Activated T-cell treated with anti-CD3 and anti-CD28 coated beads for 1 hour (primary cell): ENCODE measurements around the gene WFDC5.

Experiments
- DNase-seq: peaks from one replicate; pipeline ENCODE4 v3.0.0-alpha.2; 2020; ENCODE audit warnings: low read depth

The WFDC5 gene

DNA sequence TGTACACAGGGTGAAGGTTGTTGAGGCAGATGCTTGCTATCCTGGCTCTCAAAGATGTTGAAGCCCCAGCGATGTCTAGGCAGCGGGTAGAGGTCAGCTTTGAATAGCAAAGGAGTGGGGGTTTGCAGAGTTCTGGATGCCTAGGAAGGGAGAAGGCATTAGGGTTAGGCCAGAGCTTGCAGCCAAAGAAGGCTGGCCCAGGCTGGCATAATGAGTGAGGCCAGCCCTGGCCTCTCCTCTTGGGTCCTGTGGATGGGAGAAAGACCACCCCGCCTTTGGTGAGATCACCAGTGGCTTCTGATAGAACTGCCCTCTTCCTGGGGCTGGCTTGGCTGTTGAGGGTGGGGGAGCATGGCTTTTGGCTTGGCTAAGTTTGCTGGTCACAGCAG lies 406 bp upstream of the WFDC5 start:
- DNase-seq = no peak

DNA sequence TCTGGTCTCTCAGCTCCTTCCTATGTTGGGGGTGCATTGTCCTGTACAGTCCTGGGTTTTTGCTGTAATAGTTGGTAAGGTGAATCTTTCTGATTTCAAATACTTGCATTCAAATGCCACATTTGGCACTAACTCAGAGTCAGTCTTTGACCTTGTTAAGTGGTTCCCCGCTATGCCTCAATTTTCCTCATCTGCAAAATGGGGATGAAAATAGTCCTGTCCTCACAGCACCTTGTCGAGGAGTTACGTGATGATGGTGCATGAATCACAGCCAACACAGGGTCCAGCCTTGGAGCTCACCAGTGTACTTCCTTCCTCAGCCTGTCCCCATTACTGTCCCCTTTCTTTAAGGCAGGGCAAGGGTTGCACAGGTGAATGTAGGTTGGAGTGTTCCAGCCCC lies 1.1 kb downstream of the WFDC5 start:
- no peak for DNase-seq

DNA sequence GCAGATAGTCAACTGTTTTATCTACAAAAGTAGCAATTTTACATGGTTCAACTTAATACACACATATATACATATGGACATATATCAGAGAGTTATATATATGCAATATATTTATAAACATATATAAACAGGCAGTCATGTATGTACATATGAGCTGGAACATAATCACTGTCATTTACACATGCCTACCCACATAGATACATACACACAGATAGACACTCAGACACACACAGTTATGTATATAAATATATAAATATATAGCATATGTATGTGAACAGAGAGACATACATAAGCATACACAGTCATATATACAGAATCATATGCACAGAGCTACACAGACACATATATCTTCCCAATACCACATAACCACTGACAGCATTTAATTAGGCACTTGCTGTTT lies 2.2 kb downstream of the WFDC5 start:
- DNase-seq = no peak

DNA sequence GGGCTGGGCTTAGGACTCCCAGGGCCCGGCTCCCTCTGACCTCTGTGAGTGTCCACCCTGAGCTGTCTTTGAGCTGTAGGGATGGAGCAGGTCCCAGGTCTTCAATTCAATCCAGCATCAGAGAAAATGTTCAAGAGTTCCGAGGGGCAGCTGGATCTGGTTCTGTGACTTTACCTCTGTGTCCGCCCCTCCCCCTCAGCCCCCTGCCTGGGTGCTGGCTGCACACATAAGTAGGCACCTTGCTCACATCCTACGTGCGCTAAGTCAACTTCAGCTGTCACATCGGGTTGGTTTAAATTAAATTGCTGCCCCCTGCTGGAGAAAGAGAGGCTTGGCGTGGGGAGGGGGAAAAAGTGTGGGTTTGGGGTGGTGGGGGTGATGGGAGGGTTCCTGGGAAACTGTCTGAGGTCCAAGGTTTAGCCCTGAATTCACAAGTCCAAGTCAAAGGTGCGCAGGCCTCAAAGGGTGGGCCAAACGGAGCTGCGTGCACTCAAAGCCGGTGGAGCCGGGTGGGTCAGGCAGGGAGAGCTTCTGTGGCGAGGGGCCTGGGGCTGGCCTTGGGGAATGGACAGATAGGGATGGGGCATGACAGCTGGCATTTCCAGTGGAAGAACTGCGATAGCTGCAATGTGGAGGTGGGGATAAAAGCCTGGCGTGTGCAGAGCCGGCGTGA lies 3.0 kb downstream of the WFDC5 start:
- DNase-seq = no peak

DNA sequence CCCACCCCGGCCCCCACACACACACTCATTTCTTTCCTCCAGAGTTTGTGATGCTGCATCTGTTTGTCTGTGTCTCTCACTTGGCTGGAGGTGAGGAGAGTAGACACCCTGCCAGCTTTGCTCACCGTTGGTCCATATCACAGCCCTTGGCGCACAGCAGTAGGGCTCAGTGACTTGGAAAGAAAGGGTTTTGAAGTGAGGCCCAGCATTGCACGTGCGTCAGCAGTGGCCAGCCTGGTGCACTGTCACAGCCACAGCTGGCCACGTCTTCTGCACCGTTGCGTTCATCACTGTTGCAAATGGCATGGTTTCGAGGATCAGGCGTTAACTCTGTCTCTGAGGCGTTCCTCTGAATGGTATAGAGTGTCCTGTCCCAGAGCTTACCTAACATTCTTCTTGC lies 3.7 kb downstream of the WFDC5 start:
- DNase-seq = no peak

DNA sequence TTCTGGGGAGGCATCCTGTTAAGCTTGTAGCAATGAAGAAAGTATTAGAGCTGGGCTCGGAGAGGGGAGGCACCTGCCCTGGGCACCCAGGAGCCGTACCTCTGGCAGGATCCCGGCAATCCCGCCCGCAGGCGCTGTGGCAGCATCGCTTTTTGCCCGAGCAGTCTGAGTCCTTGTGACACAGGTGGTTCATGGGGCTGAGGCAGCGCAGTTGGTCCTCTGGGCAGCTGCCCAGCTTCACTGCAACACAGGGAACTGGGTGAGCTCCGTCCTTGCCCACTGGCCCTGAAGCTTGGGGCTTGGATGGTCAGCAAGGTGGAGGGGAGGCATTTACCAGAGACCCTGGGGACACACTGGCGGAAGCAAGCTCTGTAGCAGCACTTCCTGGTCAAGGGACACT lies 4.7 kb downstream of the WFDC5 start:
- DNase-seq = no peak

DNA sequence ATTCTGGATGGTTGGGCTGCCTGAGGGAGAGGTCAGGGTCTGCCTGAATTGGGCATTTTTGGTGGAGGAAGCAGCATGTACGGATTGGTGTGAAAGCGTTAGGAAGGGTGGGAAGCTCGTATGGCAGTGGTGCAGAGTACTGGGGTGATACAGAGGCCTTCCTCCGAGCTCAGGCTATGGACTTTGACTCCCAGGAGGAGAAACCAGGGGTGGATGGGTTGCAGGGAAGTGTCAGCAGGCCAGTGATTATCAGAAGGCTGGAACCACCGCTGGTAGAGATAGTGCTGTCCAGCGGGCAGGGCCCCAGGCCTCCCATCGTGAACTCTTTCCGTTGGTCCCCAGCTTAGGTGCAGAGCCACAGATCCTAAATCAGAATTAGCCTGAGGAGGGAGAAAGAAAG lies 5.3 kb downstream of the WFDC5 start:
- no peak for DNase-seq

DNA sequence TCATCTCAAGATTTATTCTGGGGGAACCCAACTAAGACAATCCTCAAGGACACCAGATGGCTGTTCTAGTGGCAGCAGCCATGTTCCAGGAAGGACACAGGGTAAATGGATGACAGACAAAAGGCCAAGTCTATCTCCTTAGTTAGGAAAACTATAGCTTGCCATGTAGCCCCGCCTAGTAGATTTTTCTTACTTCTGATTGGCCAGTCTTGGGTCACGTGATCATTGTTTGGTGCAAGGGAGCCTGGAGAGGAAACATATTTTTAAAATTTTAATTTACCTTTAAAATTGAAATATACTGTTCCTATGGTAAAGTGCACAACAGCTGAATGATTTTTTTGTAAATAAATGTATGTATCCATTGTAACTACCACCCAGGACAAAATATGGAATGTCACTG lies 9.7 kb downstream of the WFDC5 start:
- DNase-seq = no peak

DNA sequence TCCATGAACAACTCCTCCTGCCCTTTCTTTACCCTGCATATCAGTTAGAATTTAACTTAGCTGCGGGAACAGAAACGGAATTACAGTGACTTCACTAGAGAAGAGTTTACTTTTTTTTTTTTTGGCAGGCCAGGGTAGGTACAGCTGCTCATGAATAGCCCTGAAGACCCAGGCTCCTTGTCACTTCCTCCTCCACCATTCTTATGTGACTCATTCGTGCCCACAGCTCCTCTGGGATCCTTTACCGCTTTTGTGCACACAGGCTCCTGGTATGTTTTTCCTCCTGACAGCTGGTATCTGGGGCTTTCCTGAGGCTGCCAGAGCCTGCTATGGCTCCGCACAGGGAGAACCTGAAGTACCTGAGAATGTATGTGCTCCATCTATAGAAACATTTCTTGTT lies 10.2 kb downstream of the WFDC5 start:
- no peak for DNase-seq

DNA sequence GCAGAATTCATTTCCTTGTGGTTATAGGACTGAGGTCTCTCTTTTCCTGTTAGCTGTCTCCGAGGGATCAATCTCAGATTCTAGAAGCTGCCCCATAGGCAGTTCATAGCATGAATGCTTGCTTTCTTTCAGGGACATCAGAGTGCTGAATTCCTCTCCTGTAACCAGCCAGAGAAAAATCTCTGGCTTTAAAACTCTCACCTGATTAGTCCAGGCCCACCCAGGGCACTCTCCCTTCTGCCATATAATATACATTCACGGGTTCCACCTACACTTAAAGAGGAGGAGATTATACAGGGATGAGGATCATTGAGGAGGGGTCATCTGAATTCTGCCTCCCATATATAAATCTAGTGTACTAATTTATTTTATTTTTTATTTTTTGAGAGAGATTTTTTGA lies 11.9 kb downstream of the WFDC5 start:
- no peak for DNase-seq

DNA sequence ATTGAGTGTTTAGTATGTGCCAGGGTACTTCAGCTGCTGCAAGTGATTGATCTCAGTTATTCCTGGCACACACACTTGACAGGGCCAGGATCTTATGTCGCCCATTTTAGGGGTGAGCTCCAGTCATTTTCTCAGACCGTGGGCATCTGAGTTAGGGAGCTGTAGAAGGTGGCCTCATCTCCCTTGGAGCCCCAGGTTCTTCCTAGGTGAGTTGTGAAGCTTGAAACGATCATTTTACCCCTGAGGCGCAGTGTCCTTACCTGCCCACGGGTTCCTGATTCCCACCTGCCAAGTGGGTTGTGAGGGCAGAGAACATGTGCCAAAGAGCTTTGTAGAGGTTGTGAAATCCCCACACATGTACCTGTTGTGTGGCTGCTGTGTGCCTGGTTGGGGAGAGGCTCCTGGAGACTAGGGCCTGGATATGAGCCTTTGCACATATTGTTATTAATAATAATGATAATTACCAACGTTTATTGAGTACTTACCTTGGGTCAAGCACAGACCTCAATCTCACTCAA lies 13.6 kb downstream of the WFDC5 start:
- no peak for DNase-seq

DNA sequence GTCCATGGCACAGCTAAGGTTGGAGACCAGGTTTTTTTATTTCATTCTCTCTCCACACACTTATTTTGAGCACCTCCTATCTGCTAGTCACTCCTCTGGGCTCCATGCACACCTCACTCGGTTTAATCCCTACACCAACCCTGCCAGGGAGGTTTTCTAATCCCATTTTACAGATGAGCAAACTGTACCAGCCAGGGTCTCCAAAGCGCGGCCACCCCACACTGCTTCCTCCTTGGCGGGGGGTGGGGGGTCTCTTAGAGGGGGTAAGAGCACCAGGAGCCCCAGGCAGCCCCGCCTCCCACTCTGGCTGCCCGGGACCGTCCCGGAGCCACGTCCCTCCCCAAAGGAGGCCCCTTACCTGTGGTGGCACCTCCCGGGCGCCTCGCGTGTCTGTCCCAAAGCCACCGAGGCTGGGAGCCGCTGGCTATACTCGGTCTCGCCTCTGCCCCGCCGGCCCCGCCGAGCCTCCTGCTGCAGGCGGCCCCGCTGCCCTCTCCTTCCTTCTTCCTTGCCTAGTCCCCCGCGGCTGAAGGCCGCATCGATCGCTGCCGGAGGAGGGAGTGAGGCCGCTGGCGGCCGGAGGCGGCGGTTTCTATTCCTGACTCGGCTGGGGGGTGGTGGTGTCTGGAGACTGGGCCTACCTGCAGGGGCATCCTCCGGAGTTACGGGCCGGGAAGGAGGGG lies 14.3 kb downstream of the WFDC5 start, which contains the start of gene KCNS1:
KCNS1 (minus strand) TSS at position 565 of the 683 bp plus-strand sequence. CDS start 1,891 bp downstream, outside the sequence.
- no peak for DNase-seq

DNA sequence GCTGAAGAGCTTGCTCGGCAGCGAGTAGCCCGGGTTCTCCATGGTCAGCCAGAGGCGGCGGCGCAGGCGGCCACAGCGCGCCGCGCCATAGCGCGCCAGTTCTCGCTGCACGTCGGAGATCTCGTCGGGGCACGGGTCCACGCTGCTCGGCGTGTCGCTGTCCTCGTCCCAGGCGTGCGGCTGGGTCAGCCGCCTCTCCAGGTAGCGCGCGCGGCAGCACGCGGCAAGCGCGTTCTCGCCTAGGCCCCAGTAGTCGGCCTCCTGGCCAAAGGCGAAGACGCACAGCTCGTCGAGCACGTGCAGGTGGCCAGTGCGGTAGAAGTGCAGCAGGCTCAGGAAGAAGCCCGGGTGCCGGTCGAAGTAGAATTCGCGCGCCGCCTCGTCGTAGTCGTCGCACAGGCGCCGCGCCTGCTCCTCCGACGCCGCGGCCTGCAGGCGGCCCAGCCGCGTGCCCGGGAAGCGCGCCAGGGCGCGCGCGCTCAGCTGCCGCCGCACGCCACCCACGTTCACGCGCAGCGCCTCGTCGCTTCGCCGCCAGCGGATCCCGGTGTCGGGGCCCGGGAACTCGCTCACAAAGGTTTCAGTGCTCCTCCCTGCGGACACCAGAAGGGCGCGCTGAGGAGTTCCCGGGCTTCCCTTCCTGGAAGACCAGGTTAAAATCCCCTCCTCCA lies 16.7 kb downstream of the WFDC5 start:
- no peak for DNase-seq

DNA sequence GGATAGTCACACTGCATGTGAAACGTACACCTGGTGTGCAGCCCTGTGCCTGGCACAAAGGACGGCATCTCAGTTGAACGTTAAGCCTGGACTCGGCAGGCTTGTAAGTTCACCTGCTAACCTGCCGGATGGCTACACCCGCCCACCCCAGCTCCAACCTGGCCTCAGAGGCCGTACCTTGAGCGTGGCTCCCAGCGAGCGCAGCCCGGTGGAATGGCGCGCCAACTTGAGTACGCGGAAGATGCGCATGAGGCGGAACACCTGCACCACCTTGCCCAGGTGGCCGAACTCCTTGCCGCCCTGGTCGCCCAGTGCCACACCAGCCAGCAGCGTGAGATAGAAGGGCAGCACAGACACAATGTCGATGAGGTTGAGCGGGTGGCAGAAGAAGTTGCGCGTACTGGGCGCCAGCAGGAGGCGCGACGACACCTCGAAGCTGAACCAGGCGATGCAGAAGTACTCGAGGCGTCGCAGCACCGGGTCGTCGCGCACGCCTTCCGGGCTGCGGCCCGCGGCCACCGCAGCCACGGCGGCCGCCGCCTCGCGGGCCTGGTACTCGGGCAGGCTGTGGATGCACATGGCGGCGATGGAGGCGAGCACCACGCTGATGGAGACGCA lies 17.4 kb downstream of the WFDC5 start:
- no peak for DNase-seq

DNA sequence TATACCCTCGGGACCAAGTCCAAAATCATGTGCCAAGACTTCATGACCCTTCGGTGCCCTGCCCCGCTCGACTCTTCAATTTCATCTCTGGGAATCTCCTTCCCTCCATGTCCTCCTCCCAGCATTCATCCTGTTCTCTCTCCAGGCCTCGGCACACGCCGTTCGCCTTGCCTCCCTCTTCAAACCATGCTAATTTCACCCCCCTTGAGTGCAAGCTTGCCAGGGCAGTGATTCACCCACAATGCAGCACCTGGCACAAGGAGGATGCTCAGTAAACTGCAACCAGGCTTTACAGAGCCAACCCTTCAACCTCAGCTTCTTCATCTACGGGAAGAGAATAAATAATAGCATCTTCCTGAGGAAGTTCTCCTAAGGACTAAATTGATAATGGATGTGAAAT lies 18.2 kb downstream of the WFDC5 start:
- no peak for DNase-seq

DNA sequence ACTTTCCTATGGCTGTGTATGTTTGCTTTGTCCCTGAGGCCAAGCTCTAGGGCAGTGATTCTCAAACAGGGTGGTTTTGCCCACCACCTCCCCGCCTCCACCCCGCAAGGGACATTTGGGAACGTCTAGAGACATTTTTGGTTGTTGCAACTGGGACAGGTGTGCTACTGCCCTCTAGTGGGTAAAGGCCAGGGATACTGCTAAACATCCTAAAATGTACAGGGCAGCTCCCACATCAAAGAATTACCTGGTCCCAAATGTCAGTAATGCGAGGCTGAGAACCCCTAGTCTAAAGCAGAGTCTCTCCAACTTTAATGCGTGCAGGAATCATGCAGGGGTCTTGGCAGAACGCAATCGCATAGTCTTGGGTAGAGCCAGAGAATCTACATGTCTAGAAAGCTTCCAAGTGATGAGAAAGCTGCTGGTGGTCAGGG lies 19.2 kb downstream of the WFDC5 start:
- DNase-seq = peak; percentile 27

DNA sequence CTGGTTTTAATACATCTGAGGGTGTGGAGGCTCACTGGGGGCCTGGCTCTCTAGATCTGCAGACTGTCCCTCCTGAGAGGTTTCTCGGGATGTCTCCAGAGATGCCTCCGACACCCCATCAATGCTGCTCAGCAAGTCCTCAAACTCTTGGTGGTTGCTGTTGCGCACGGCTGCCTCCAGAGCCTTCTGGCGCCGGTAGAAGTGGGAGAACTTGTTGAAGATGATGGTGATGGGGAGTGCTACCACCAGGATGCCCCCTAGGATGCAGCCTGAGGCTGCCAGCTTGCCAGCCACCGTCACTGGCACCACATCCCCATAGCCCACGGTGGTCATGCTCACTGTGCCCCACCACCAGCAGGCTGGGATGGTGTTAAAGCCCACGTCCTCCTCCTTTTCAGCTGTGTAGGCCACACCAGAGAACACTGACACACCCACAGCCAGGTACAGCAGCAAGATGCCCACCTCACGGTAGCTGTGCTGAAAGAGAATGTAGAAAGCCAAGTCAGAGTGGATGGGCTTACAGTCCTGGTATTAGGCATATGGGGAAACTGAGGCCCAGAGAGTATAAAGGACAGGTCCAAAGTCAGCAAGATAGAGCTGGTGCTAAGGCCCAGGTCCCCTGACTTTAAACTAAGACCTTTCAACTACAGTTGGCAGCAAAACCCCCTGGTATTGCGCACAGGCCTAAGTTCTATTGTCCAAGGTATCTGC lies 20.0 kb downstream of the WFDC5 start:
- DNase-seq = no peak

DNA sequence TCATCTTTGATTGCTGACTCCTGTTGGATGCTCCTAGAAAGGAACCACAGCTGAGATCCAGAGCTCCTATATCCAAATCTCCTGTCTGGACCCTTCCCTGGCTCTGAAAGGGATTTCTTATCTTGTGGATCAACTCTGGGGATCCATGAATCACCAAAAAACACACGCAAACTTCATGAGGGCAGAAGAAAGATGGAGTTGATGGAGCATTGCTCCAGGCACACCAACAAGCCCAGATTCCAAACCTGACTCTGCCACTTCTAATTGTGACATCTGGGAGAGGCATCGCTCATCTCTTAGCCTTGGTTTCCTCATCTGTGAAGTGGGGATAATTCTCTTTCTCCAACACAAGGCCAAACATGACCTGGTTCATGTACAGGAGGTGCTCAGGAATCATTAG lies 20.8 kb downstream of the WFDC5 start:
- DNase-seq = no peak

DNA sequence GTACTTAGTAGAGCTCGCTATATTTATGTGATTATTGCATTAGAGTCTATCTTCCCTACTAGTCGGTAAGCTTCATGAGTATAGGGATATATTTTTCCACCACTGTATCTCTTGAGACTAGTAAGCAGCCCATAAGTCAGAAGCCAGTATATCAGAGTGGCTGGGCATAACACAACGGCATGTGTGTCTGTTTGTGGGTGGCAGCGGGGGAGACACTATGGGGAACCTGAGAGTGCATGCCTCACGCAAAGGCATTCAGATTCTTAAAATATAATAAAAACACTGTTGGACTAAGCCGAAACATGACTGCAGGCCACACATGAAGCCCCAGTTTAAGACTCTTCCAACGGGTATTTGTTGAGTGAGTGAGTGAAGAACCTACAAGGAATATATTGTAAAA lies 22.1 kb downstream of the WFDC5 start:
- no peak for DNase-seq

DNA sequence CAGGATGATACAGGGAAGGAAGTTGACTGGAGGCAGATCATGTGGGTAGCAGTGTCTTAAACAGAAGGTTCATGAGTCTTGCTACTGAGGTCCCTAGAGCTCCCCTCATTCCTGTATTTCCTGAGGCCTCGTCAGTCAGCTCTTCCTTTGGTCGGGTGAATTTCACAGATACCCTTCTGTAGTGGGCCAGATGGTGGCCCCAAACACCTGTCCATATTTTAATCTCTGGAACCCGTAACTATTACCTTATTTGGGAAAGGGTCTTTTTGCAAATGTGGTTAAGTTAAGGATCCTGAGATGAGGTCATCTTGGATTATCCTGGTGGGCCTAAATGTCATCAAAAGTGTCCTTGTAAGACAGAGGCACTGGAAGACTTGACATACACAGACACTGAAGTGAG lies 23.6 kb downstream of the WFDC5 start:
- no peak for DNase-seq

DNA sequence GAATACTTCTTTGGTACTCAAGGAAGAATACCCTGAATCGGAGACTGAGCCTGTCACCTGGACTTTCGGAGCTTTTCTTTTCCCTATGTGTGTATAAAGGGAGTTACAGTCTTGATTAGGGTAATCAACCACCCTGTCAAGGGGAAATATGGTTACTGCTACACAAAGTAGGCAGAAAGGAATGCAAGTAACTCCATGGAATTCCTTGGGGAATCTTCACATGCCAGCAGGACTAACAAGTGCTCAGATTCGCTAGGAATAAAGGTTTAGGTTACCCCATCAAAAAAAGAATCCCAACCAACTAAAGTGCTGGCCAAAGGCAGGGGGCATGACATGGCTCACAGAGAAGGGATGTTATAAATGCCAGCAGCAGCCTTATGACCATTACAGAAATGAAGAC lies 24.5 kb downstream of the WFDC5 start:
- no peak for DNase-seq

DNA sequence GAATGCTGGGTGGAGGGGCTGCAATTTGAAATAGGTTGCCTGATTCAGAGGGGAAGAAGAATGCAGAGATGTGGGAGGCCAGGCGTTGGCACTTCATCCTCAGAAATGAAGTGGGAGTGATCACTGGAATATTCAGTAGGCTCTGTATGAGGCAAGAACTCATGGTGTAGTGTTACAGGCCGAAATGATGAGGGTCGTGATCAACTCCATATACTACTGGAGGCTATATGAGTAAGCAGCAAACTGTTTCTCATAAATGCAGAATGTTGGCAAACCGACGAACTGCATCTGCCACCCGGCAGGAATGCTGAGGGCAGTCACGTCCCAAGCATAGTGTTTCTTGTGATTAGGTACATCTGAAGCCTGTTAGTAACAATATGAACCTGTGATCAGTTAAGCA lies 26.7 kb downstream of the WFDC5 start:
- no peak for DNase-seq
